ENCODE data around the gene CGAS. TPM values are rescaled to one million over a fixed set of nuclear protein-coding genes. Genes with fewer than 3 reads are reported as not detected.

CGAS gene
- total RNA-seq, 3 donors from 2014 or later: 2.4 to 5.4 (median 3.1) TPM

- no peak for TF ChIP-seq CTCF (IDR thresholded peaks at IDR 0.05)
Observed at GRCh38 chr6:73418081-73418741, 33.9 kb downstream of the CGAS start.

DNA sequence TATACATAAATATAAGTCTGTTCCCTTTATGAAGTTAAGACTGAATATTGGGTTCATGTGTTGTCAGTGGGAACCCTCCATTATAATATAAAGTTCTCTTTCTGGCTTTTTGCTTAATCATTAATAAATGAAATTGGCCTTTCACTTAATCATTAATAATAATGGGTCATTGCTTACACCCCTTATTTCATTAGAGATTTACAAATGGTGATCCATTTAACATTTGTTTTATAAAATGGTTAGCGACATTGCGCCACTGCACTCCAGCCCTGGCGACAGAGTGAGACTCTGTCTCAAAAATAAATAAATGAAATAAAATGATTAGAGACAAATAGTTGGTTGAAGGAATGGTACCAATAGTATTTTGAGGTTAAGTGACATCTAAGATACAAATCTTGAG is 39.0 kb downstream of the CGAS start:
- Histone ChIP-seq H3K9me3 (no peaks in the 10 kb centered on the region), H3K4me1 (ENCODE audit: low read depth) (no peaks in the 10 kb centered on the region), H3K4me3 (no peak overlapping the region), H3K36me3 (ENCODE audit: low read depth) (no peaks in the 10 kb centered on the region)
- TF ChIP-seq CTCF (IDR thresholded peaks at IDR 0.05): no peak
- no peak for DNase-seq
- ATAC-seq: no peak
- intact Hi-C loops (cut with DNase I, micrococcal nuclease): no loop called here

More at GRCh38 chr6:73418081-73418741, 33.9 kb downstream of the CGAS start:
- Histone ChIP-seq H3K4me3 (no peak overlapping the region), H3K9me3 (no peaks in the 10 kb centered on the region), H3K36me3 (ENCODE audit: low read depth) (no peaks in the 10 kb centered on the region), H3K4me1 (ENCODE audit: low read depth) (no peaks in the 10 kb centered on the region)
- intact Hi-C loops (cut with DNase I, micrococcal nuclease): no loop called here
- DNase-seq: no peak
- ATAC-seq: no peak

DNA sequence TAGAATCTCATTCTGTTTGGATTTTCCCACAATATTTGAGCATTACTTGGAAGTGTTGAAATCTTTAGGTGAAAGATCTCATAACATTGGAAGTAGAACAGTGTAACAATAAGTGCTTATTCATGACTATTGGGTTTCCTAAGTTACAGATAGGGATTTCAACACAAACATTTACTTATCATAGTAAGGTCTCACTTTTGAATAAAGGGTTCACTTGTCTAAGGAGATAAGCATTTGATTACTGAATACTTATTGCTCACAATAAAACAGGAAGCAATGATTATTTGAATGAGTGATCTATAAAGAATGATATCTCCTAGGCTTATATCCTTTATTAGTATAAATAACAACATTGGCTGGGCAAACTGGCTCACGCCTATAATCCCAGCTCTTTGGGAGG is 42.7 kb downstream of the CGAS start:
- H3K4me1 ChIP-seq (ENCODE audit: low read depth): no peaks in the 10 kb centered on the region
- TF ChIP-seq CTCF (IDR thresholded peaks at IDR 0.05): no peak
- H3K4me3 ChIP-seq: no peak overlapping the region
- H3K9me3 ChIP-seq: no peaks in the 10 kb centered on the region
- DNase-seq: no peak
- ATAC-seq: no peak
- H3K36me3 ChIP-seq (ENCODE audit: low read depth): no peaks in the 10 kb centered on the region
- intact Hi-C loops (cut with DNase I, micrococcal nuclease): no loop called here

GRCh38 chr6:73400656-73401055 is 51.4 kb downstream of the CGAS start:
- DNase-seq (no peak), ATAC-seq (no peak)
- no peaks in the 10 kb centered on the region for H3K9me3 ChIP-seq
- intact Hi-C loops (cut with DNase I, micrococcal nuclease): no loop called here
- H3K4me1 ChIP-seq (ENCODE audit: low read depth): no peaks in the 10 kb centered on the region
- no peak for TF ChIP-seq CTCF (IDR thresholded peaks at IDR 0.05)
- H3K36me3 ChIP-seq (ENCODE audit: low read depth): no peaks in the 10 kb centered on the region
- no peak overlapping the region for H3K4me3 ChIP-seq

DNA sequence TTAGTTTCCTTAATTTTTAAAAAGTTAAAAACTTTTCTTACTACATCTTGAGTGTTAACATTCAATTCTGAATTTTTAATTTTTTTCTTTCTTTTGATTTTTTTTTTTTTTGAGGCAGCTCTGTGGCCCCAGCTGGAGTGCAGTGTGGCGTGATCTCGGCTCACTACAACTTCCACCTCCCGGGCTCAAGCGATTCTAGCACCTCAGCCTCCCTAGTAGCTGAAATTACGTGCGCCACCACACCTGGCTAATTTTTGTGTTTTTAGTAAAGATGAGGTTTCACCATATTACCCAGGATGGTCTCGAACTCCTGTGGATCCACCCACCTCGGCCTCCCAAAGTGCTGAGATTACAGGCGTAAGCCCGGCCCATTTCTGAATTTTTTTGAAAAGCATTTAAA is 56.2 kb downstream of the CGAS start:
- H3K9me3 ChIP-seq: no peaks in the 10 kb centered on the region
- no peak for ATAC-seq
- no peak for TF ChIP-seq CTCF (IDR thresholded peaks at IDR 0.05)
- H3K4me3 ChIP-seq: no peak overlapping the region
- no peaks in the 10 kb centered on the region for H3K4me1 ChIP-seq (ENCODE audit: low read depth)
- DNase-seq: no peak
- intact Hi-C loops (cut with DNase I, micrococcal nuclease): no loop called here
- H3K36me3 ChIP-seq (ENCODE audit: low read depth): no peaks in the 10 kb centered on the region

Measured in mucosa of descending colon (tissue), 3 donors.